GM12878 (cell line): ENCODE results near the gene CLEC16A. TPM values are rescaled to one million over a fixed set of nuclear protein-coding genes. Genes with fewer than 3 reads are reported as not detected.

Experiments used
- ATAC-seq: fragments of 200-7000 bp; cut with Tn5 transposase; 3 replicates; pipeline ENCODE4 v1.9.1; 2020; ENCODE audit warnings: mild to moderate bottlenecking, moderate library complexity
- BruUV-seq: library from RNA; stranded (reverse); fragments of 400-500 nt; replicated peaks from 2 replicates; lab custom pipeline; 2021; lab: Mats Ljungman, UMichigan
- CTCF ChIA-PET: fragments of 300-600 bp; sonication (Branson Sonifier 250); formaldehyde crosslinking; extraction: SDS; loops from one replicate; lab custom pipeline; 2021; ENCODE audit warnings: inconsistent platforms; lab: Yijun Ruan, JAX
- POLR2A ChIA-PET: fragments of 350-600 bp; formaldehyde crosslinking; extraction: SDS; loops from one replicate; lab custom pipeline; 2021; ENCODE audit warnings: inconsistent platforms; lab: Charles Lee
- RAD21 ChIA-PET: fragments of 300-600 bp; sonication (Branson Sonifier 250); formaldehyde crosslinking; loops from one replicate; lab custom pipeline; 2023; ENCODE audit warnings: antibody characterized with exemption; ENCODE audit not compliant: unreplicated experiment; lab: Charles Lee
- SMC1A ChIA-PET: fragments of 300-600 bp; sonication (Branson Sonifier 250); formaldehyde crosslinking; loops from one replicate; lab custom pipeline; 2023; ENCODE audit not compliant: unreplicated experiment, uncharacterized antibody; lab: Charles Lee
- DNase-seq: peaks from one replicate; pipeline ENCODE4 v3.0.0-alpha.2; 2011; ENCODE audit warnings: low read depth, low spot score
- FAIRE-seq: peaks from 3 replicates; lab custom pipeline; 2011; peaks lifted over from hg19 to GRCh38; lab: Jason Lieb, UNC
- H2AFZ ChIP-seq: 2 replicates; pipeline ENCODE4 v1.6.0; 2011; ENCODE audit warnings: low read depth, low read length, control low read depth; ENCODE audit not compliant: control insufficient read depth
- H3K27ac ChIP-seq: 2 replicates; pipeline ENCODE4 v1.5.1; 2011; ENCODE audit warnings: control low read depth; ENCODE audit not compliant: control insufficient read depth, insufficient read depth
- H3K27me3 ChIP-seq, 2 experiments: replicated peaks in 1 of 2; 2 replicates each; pipeline versions ENCODE4 v1.6.0 to v1.6.1; 2011; ENCODE audit warnings: low read length in 1 of 2; ENCODE audit not compliant: control insufficient read depth in 2 of 2, insufficient read depth in 2 of 2
- H3K36me3 ChIP-seq, 2 experiments: 2 replicates each; pipeline ENCODE4 v1.5.1; 2011; ENCODE audit warnings: low read length in 1 of 2; ENCODE audit not compliant: control insufficient read depth in 2 of 2, insufficient read depth in 2 of 2
- H3K4me1 ChIP-seq: 2 replicates; pipeline ENCODE4 v1.6.1; 2011; ENCODE audit warnings: mild to moderate bottlenecking, low read length, moderate library complexity, mixed read lengths; ENCODE audit not compliant: control insufficient read depth, insufficient read depth
- H3K4me2 ChIP-seq: 2 replicates; pipeline ENCODE4 v1.6.0; 2011; ENCODE audit warnings: control low read depth; ENCODE audit not compliant: control insufficient read depth, insufficient read depth
- H3K4me3 ChIP-seq: fragments of 200-600 bp; sonication (generic); 2 replicates; pipeline ENCODE4 v1.5.1; 2016
- H3K79me2 ChIP-seq: 2 replicates; pipeline ENCODE4 v1.6.0; 2011; ENCODE audit warnings: low read length; ENCODE audit not compliant: control insufficient read depth, insufficient read depth
- H3K9ac ChIP-seq: 2 replicates; pipeline ENCODE4 v1.8.0; 2011; ENCODE audit warnings: low read length, control low read depth, mixed read lengths; ENCODE audit not compliant: control insufficient read depth, insufficient read depth
- H3K9me3 ChIP-seq: replicated peaks from 3 replicates; pipeline ENCODE4 v1.5.1; 2011; ENCODE audit warnings: mild to moderate bottlenecking, low read length; ENCODE audit not compliant: control insufficient read depth, insufficient read depth
- H4K20me1 ChIP-seq: 2 replicates; pipeline ENCODE4 v1.6.0; 2011; ENCODE audit not compliant: control insufficient read depth, insufficient read depth
- ATF3 ChIP-seq: IDR thresholded peaks from 2 replicates; pipeline ENCODE4 v1.6.1; 2011; ENCODE audit warnings: low read depth, mild to moderate bottlenecking, low read length, moderate library complexity, borderline replicate concordance; ENCODE audit errors: extremely low read depth
- IRF5 ChIP-seq: fragments of 450-650 bp; IDR thresholded peaks from 2 replicates; pipeline ENCODE4 v1.6.1; 2017; ENCODE audit warnings: borderline replicate concordance
- MLLT1 ChIP-seq: fragments of 450-650 bp; IDR thresholded peaks from 2 replicates; pipeline ENCODE4 v1.6.1; 2016; ENCODE audit warnings: mild to moderate bottlenecking
- MYC ChIP-seq: IDR thresholded peaks from 2 replicates; pipeline ENCODE4 v1.6.1; 2011; ENCODE audit warnings: mild to moderate bottlenecking, low read length, moderate library complexity, inconsistent platforms; ENCODE audit not compliant: insufficient read depth, insufficient replicate concordance, insufficient read length, severe bottlenecking
- NFYA ChIP-seq: IDR thresholded peaks from 2 replicates; pipeline ENCODE4 v1.6.1; 2011; ENCODE audit warnings: low read depth, mild to moderate bottlenecking, low read length, improper control_type of control experiment, borderline replicate concordance
- SIX5 ChIP-seq: IDR thresholded peaks from 2 replicates; pipeline ENCODE4 v1.6.1; 2011; ENCODE audit warnings: mild to moderate bottlenecking, low read depth, low read length, moderate library complexity; ENCODE audit not compliant: severe bottlenecking
- USF1 ChIP-seq: IDR thresholded peaks from 2 replicates; pipeline ENCODE4 v1.6.1; 2011; ENCODE audit warnings: borderline replicate concordance, low read depth, mild to moderate bottlenecking, moderate library complexity, mixed read lengths, low read length; ENCODE audit not compliant: insufficient read depth; ENCODE audit errors: extremely low read length
- ZNF217 ChIP-seq: fragments of 450-650 bp; IDR thresholded peaks from 2 replicates; pipeline ENCODE4 v1.6.1; 2017; ENCODE audit warnings: antibody characterized with exemption, mild to moderate bottlenecking
- ZSCAN29 ChIP-seq: fragments of 450-650 bp; IDR thresholded peaks from 2 replicates; pipeline ENCODE4 v1.6.1; 2017; ENCODE audit warnings: mild to moderate bottlenecking, moderate library complexity
- WGBS: methylation state at CpG from one replicate; pipeline ENCODE4 v1.1.6; 2016; ENCODE audit warnings: low lambda C conversion rate; ENCODE audit not compliant: insufficient replicate concordance, insufficient coverage; ENCODE audit errors: missing lambda C conversion rate; 5-methylcytosine and 5-hydroxymethylcytosine counted together
- in situ Hi-C: fragments of 300-500 bp; cut with MboI; formaldehyde crosslinking; loops from 9 replicates; pipeline ENCODE4 v1.14.3; 2018; ENCODE audit warnings: mixed read lengths
- intact Hi-C: fragments of 100-400 bp; cut with micrococcal nuclease; formaldehyde crosslinking; loops from one replicate; pipeline ENCODE4 v1.14.2; 2022; ENCODE audit not compliant: unreplicated experiment
- polyA plus RNA-seq, 11 experiments: library from polyadenylated mRNA; depleted of rRNA in 4 of 11; unstranded in 6 of 11; stranded (reverse) in 5 of 11; fragments of >200 nt; fragmentation: Nextera tagmentation in 4 of 11; fragmentation: Illumina TruSeq in 1 of 11; extraction: Ambion mirVana in 4 of 11; extraction: Trizol in 1 of 11; gene quantifications; 1 replicate in 1 of 11; 2 replicates in 10 of 11; pipeline versions ENCODE4 v1.2.1 to v1.2.3, GENCODE V29; 2011 to 2016; ENCODE audit warnings: inconsistent platforms in 2 of 11, missing spikeins in 2 of 11, low read depth in 1 of 11
- total RNA-seq, 4 experiments: library from RNA; depleted of rRNA in 3 of 4; stranded (reverse); fragments of >200 nt in 3 of 4; fragmentation: Illumina TruSeq in 1 of 4; extraction: Trizol in 1 of 4; gene quantifications; 2 replicates each; pipeline versions ENCODE4 v1.2.1 to v1.2.3, GENCODE V29; 2013 to 2021

The CLEC16A gene
- total and polyA plus RNA-seq, 10 of the 15 experiments (the other 5 are each of a cell fraction or from before 2014, with no cell fraction given) = 1.5 to 28.8 (median 19.2) TPM

- no peak for TF ChIP-seq ATF3
- no peak for TF ChIP-seq ZNF217
- TF ChIP-seq SIX5 = no peak
- no peak for TF ChIP-seq USF1
Observed at GRCh38 chr16:11125936-11126335, 181.6 kb downstream of the CLEC16A start (continued).

GRCh38 chr16:11126399-11127054 is 182.2 kb downstream of the CLEC16A start:
- ChIA-PET CTCF (no interaction called here), POLR2A (interaction anchor here (1.1 kb wide), 1 partner anchor 36 kb away, joined by 3 read pairs; no protein-coding TSS in a partner anchor), SMC1A (no interaction called here), RAD21 (no interaction called here)
- TF ChIP-seq IRF5 = no peak
- no peak for TF ChIP-seq MLLT1
- no peak for TF ChIP-seq MYC
- TF ChIP-seq NFYA = no peak
- TF ChIP-seq ZSCAN29 = no peak
- in situ Hi-C loops (no loop called here), intact Hi-C loops (no loop called here)
- no peak for ATAC-seq
- WGBS = 93% methylated on average over 12 of the region's 12 CpGs
- Histone ChIP-seq H3K36me3 (peaks cover 7 to 24% of the 10 kb centered on the region in 2 experiments; a peak in 3 of 4 replicates), H3K27ac (no peak overlapping the region), H4K20me1 (no peaks in the 10 kb centered on the region), H3K9ac (no peak overlapping the region), H2AFZ (no peak overlapping the region), H3K79me2 (no peaks in the 10 kb centered on the region), H3K4me3 (no peak overlapping the region), H3K9me3 (no peaks in the 10 kb centered on the region), H3K4me1 (peaks cover 13% of the 10 kb centered on the region), H3K27me3 (no peaks in the 10 kb centered on the region), H3K4me2 (no peak overlapping the region)
- BruUV-seq = TSS peak; percentile 32
- no peak for FAIRE-seq
- DNase-seq = no peak
